K562 (cell line): ENCODE measurements around the gene IKZF3.

Experiments
- CTCF ChIP-seq, 3 experiments: IDR thresholded peaks in 2 of 3; conservative IDR thresholded peaks in 1 of 3; 2 replicates each; pipeline ENCODE4 v1.5.1; 2011 to 2012; ENCODE audit warnings: low read length in 3 of 3, mild to moderate bottlenecking in 3 of 3, control low read depth in 2 of 3, improper control_type of control experiment in 1 of 3, inconsistent platforms in 1 of 3, low read depth in 1 of 3, mixed read lengths in 1 of 3, moderate library complexity in 1 of 3; ENCODE audit not compliant: insufficient read depth in 2 of 3
- EZH2 ChIP-seq: IDR thresholded peaks from 2 replicates; pipeline ENCODE4 v1.6.1; 2012; ENCODE audit warnings: low read depth, mild to moderate bottlenecking, inconsistent platforms, low read length, borderline replicate concordance
- SP2 ChIP-seq: IDR thresholded peaks from 2 replicates; pipeline ENCODE4 v1.6.1; 2011; ENCODE audit warnings: mild to moderate bottlenecking, low read depth, low read length, moderate library complexity; ENCODE audit not compliant: poor library complexity, severe bottlenecking; ENCODE audit errors: extremely low read depth
- ZBTB40 ChIP-seq, 2 experiments: fragments of 450-650 bp in 1 of 2; sonication (generic) in 1 of 2; formaldehyde crosslinking in 1 of 2; IDR thresholded peaks; 2 replicates each; pipeline versions ENCODE4 v1.7.1 to v1.9.0; 2016 to 2022; ENCODE audit warnings: inconsistent platforms in 1 of 2, mild to moderate bottlenecking in 1 of 2, missing genetic modification reagents in 1 of 2

- TF ChIP-seq ZBTB40 (IDR thresholded peaks at IDR 0.05) (no peak), ZBTB40 (CRISPR knock-in tag; IDR thresholded peaks at IDR 0.05) (no peak), EZH2 (no peak), SP2 (no peak), CTCF (IDR thresholded peaks at IDR 0.05 in 2 of 3, conservative IDR thresholded peaks at IDR 0.05 in 1 of 3; ENCODE audit: insufficient read depth in 2 of 3, low read depth in 1 of 3, low read length in 3 of 3) (no peak)
These were observed 45.6 kb downstream of the IKZF3 start for GRCh38 chr17:39818358-39819000.
